Neuronal stem cell (in vitro differentiated cells): ENCODE measurements around the gene XXYLT1.
A peak's percentile ranks its signal among the peaks of the same experiment; 100 is the strongest.

Source experiments
- DNase-seq: peaks from one replicate; pipeline ENCODE4 v3.0.0-alpha.2; 2013; ENCODE audit warnings: low spot score
- H2AFZ ChIP-seq: one replicate; pipeline ENCODE4 v1.6.1; 2013; ENCODE audit warnings: mild to moderate bottlenecking, low read length, inconsistent platforms
- H2AK5ac ChIP-seq: 2 replicates; pipeline ENCODE4 v1.6.1; 2013; ENCODE audit warnings: low read depth, mild to moderate bottlenecking, inconsistent platforms, low read length, moderate library complexity, mixed read lengths
- H2BK120ac ChIP-seq: 2 replicates; pipeline ENCODE4 v1.6.1; 2013; ENCODE audit warnings: low read depth, mild to moderate bottlenecking, inconsistent platforms, low read length, moderate library complexity, mixed read lengths
- H2BK12ac ChIP-seq: one replicate; pipeline ENCODE4 v1.6.1; 2013; ENCODE audit warnings: low read length, inconsistent platforms
- H2BK15ac ChIP-seq: 2 replicates; pipeline ENCODE4 v1.6.1; 2013; ENCODE audit warnings: mild to moderate bottlenecking, low read length, inconsistent platforms, mixed read lengths
- H2BK5ac ChIP-seq: one replicate; pipeline ENCODE4 v1.6.1; 2013; ENCODE audit warnings: inconsistent platforms, mild to moderate bottlenecking, low read length, moderate library complexity
- H3K14ac ChIP-seq: one replicate; pipeline ENCODE4 v1.6.1; 2013; ENCODE audit warnings: low read length, inconsistent platforms
- H3K18ac ChIP-seq: 2 replicates; pipeline ENCODE4 v1.6.1; 2013; ENCODE audit warnings: low read length, inconsistent platforms
- H3K23ac ChIP-seq: 2 replicates; pipeline ENCODE4 v1.6.1; 2013; ENCODE audit warnings: low read depth, mild to moderate bottlenecking, mixed read lengths, low read length, inconsistent platforms; ENCODE audit not compliant: poor library complexity
- H3K27ac ChIP-seq: replicated peaks from 3 replicates; pipeline ENCODE4 v1.5.1; 2013; ENCODE audit warnings: low read length, inconsistent platforms
- H3K27me3 ChIP-seq, 3 experiments: 2 replicates each; pipeline ENCODE4 v1.6.1; 2013; ENCODE audit warnings: low read length in 3 of 3, mild to moderate bottlenecking in 2 of 3, inconsistent platforms in 1 of 3, low read depth in 1 of 3, mixed read lengths in 1 of 3, moderate library complexity in 1 of 3; ENCODE audit not compliant: control insufficient read depth in 3 of 3, insufficient read depth in 3 of 3
- H3K36me3 ChIP-seq, 2 donors: replicated peaks in 1 of 2; 2 replicates each; pipeline ENCODE4 v1.6.1; 2013; ENCODE audit warnings: low read length in 2 of 2; ENCODE audit not compliant: control insufficient read depth in 2 of 2, insufficient read depth in 2 of 2
- H3K4ac ChIP-seq: 2 replicates; pipeline ENCODE4 v1.6.1; 2013; ENCODE audit warnings: inconsistent platforms, mild to moderate bottlenecking, low read length, moderate library complexity
- H3K4me1 ChIP-seq, 2 donors: 1 replicate in 1 of 2; 2 replicates in 1 of 2; pipeline ENCODE4 v1.6.1; 2013; ENCODE audit warnings: low read length in 2 of 2, low read depth in 1 of 2; ENCODE audit not compliant: control insufficient read depth in 2 of 2, insufficient read depth in 1 of 2
- H3K4me2 ChIP-seq: one replicate; pipeline ENCODE4 v1.6.1; 2013; ENCODE audit warnings: mild to moderate bottlenecking, low read length, inconsistent platforms; ENCODE audit not compliant: insufficient read depth, poor library complexity, severe bottlenecking
- H3K4me3 ChIP-seq, 2 donors: 2 replicates each; pipeline ENCODE4 v1.5.1; 2013; ENCODE audit warnings: low read length in 2 of 2, mild to moderate bottlenecking in 2 of 2, inconsistent platforms in 1 of 2, moderate library complexity in 1 of 2
- H3K79me1 ChIP-seq: one replicate; pipeline ENCODE4 v1.6.1; 2013; ENCODE audit warnings: low read depth, mild to moderate bottlenecking, inconsistent platforms, low read length, moderate library complexity
- H3K9ac ChIP-seq: one replicate; pipeline ENCODE4 v1.6.1; 2013; ENCODE audit warnings: mild to moderate bottlenecking, low read depth, low read length, inconsistent platforms; ENCODE audit not compliant: poor library complexity
- H3K9me3 ChIP-seq, 2 donors: replicated peaks in 1 of 2; 2 replicates each; pipeline versions ENCODE3 to v1.6.1; 2013; ENCODE audit warnings: low read length in 2 of 2, mild to moderate bottlenecking in 2 of 2, inconsistent platforms in 1 of 2, low read depth in 1 of 2, mixed read lengths in 1 of 2, moderate library complexity in 1 of 2; ENCODE audit not compliant: control insufficient read depth in 2 of 2, insufficient read depth in 1 of 2
- H4K8ac ChIP-seq: one replicate; pipeline ENCODE4 v1.6.1; 2013; ENCODE audit warnings: low read depth, mild to moderate bottlenecking, inconsistent platforms, low read length, moderate library complexity
- H4K91ac ChIP-seq: one replicate; pipeline ENCODE4 v1.6.1; 2013; ENCODE audit warnings: low read length, low read depth, mild to moderate bottlenecking, inconsistent platforms; ENCODE audit not compliant: poor library complexity
- WGBS, 2 donors: extraction: QIAGEN DNeasy Blood & Tissue Kit; methylation state at CpG; one replicate each; pipeline ENCODE4 v1.1.7; 2013; ENCODE audit warnings: missing lambda C conversion rate in 2 of 2, mixed read lengths in 1 of 2; ENCODE audit not compliant: insufficient read length in 2 of 2, insufficient replicate concordance in 1 of 2; ENCODE audit errors: extremely low coverage in 2 of 2; 5-methylcytosine and 5-hydroxymethylcytosine counted together

The XXYLT1 gene

GRCh38 chr3:195083659-195084058, 187.3 kb downstream of the XXYLT1 start:
- Histone ChIP-seq H3K14ac (no peak overlapping the region), H3K23ac (no peak overlapping the region), H2BK12ac (no peak overlapping the region), H4K8ac (no peak overlapping the region), H3K27ac (no peak overlapping the region), H4K91ac (no peak overlapping the region), H3K4me2 (no peak overlapping the region), H3K79me1 (peaks cover 1% of the 10 kb centered on the region), H2BK15ac (no peak overlapping the region), H2AFZ (no peak overlapping the region), H3K27me3 (no peaks in the 10 kb centered on the region), H3K9ac (no peak overlapping the region), H3K4me1 (peaks cover 30 to 32% of the 10 kb centered on the region in 2 donors), H2BK5ac (no peak overlapping the region), H2BK120ac (no peak overlapping the region), H2AK5ac (no peak overlapping the region), H3K36me3 (no peaks in the 10 kb centered on the region), H3K9me3 (no peaks in the 10 kb centered on the region), H3K4me3 (no peak overlapping the region), H3K4ac (no peak overlapping the region), H3K18ac (no peak overlapping the region)
- no CpG with 5 or more reads among the region's 15 CpGs for WGBS, 2 donors
- DNase-seq = no peak

DNA sequence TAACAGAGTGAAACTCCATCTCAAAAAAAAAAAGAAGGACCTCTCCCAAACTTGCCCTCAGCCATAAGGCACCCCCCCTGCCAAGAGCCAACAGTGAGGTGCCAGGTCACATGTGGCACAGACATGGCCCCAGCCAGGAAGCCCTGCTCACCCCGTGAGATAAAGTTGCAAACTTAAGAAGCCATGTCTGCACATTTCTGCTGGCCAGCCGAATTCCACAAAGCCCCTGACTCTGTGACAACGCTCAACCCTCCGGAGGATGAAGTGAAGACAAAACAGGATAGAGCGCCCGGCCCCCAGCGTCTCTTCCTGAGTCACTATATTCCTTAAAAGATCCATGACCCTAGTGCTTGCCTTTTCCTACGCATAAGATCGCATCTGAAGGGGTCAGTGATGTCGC, 188.1 kb downstream of the XXYLT1 start:
- Histone ChIP-seq H3K9me3 (no peaks in the 10 kb centered on the region), H3K4me2 (no peak overlapping the region), H2AFZ (no peak overlapping the region), H3K14ac (no peak overlapping the region), H3K4me3 (no peak overlapping the region), H2BK5ac (no peak overlapping the region), H2BK12ac (no peak overlapping the region), H3K18ac (no peak overlapping the region), H3K27me3 (no peaks in the 10 kb centered on the region), H4K8ac (no peak overlapping the region), H3K27ac (no peak overlapping the region), H3K4me1 (peaks cover 30 to 34% of the 10 kb centered on the region in 2 donors), H2BK15ac (no peak overlapping the region), H2AK5ac (no peak overlapping the region), H3K36me3 (no peaks in the 10 kb centered on the region), H2BK120ac (no peak overlapping the region), H3K23ac (no peak overlapping the region), H3K4ac (no peak overlapping the region), H3K79me1 (peaks cover 1% of the 10 kb centered on the region), H4K91ac (no peak overlapping the region), H3K9ac (no peak overlapping the region)
- DNase-seq = no peak
- WGBS, 2 donors = no CpG with 5 or more reads among the region's 10 CpGs

GRCh38 chr3:195081242-195081963, 189.6 kb downstream of the XXYLT1 start:
- no peak overlapping the region for H3K27ac ChIP-seq
- H3K27me3 ChIP-seq = no peaks in the 10 kb centered on the region
- no peaks in the 10 kb centered on the region for H3K9me3 ChIP-seq
- H2AK5ac ChIP-seq = no peak overlapping the region
- no peak overlapping the region for H3K9ac ChIP-seq
- WGBS, 2 donors = no CpG with 5 or more reads among the region's 12 CpGs
- H3K14ac ChIP-seq = no peak overlapping the region
- H2BK12ac ChIP-seq = no peak overlapping the region
- no peak overlapping the region for H3K4me3 ChIP-seq
- no peak overlapping the region for H4K8ac ChIP-seq
- H2AFZ ChIP-seq = no peak overlapping the region
- H3K36me3 ChIP-seq = no peaks in the 10 kb centered on the region
- H3K18ac ChIP-seq = no peak overlapping the region
- H2BK5ac ChIP-seq = no peak overlapping the region
- no peak overlapping the region for H3K4me2 ChIP-seq
- H2BK15ac ChIP-seq = no peak overlapping the region
- no peak for DNase-seq
- H3K23ac ChIP-seq = no peak overlapping the region
- peaks cover 18 to 28% of the 10 kb centered on the region in 2 donors for H3K4me1 ChIP-seq
- no peak overlapping the region for H2BK120ac ChIP-seq
- H3K79me1 ChIP-seq = peaks cover 1% of the 10 kb centered on the region
- no peak overlapping the region for H3K4ac ChIP-seq
- no peak overlapping the region for H4K91ac ChIP-seq

DNA sequence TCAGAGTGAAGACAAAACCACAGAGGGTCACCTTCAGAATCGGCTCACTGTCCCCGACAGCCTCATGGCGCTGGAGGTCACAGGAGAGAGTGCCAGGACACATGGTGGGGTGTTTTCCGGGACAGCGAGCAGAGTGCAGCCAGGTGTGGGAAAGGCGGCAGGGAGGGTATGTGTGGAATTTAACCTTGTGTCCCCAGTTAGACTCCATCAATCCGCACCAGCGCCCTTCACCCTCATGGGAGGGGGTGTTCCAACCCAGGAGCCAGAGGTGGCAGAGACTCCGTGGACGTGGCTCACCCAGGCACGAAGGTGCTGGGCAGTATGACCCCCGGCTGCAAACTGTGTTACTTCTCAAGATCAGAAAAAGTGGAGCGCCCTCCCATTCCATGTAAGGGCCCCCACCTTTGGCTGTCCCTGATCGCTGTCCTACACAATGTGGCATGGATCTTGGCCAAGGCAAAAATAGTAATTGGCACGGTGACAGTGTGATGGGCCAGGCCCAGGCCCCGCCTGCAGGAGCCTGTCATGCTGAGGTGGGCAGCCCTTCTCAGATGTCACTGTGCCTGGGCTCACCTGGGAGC, 190.3 kb downstream of the XXYLT1 start:
- Histone ChIP-seq H3K9me3 (no peaks in the 10 kb centered on the region), H2BK15ac (no peak overlapping the region), H3K36me3 (no peaks in the 10 kb centered on the region), H3K18ac (peak overlapping the region; percentile 21), H3K4me2 (no peak overlapping the region), H3K14ac (no peak overlapping the region), H4K91ac (no peak overlapping the region), H3K4me3 (no peak overlapping the region), H3K27me3 (no peaks in the 10 kb centered on the region), H2BK12ac (no peak overlapping the region), H3K79me1 (peaks cover 1% of the 10 kb centered on the region), H2AFZ (no peak overlapping the region), H3K4me1 (peaks cover 12 to 22% of the 10 kb centered on the region in 2 donors), H2AK5ac (peak overlapping the region; percentile 8), H3K4ac (no peak overlapping the region), H3K9ac (no peak overlapping the region), H3K23ac (no peak overlapping the region), H2BK5ac (no peak overlapping the region), H3K27ac (no peak overlapping the region), H4K8ac (no peak overlapping the region), H2BK120ac (no peak overlapping the region)
- WGBS, 2 donors = no CpG with 5 or more reads among the region's 16 CpGs
- no peak for DNase-seq
